ENCODE data around the gene TCP11L2. TPM values are rescaled to one million over a fixed set of nuclear protein-coding genes. Genes with fewer than 3 reads are reported as not detected.
"Not testable (repeated sequence)": the region's sequence is repeated elsewhere in the genome, so short reads cannot be mapped to it uniquely, and the experiment has no call there.

The TCP11L2 gene
- total RNA-seq, 3 donors from 2014 or later (not counting 1 experiment from before 2014, with no cell fraction given): 68.8 to 97.7 (median 71.1) TPM

GRCh38 chr12:106310687-106311086, 8.2 kb downstream of the TCP11L2 start:
- no peak overlapping the region for H3K27ac ChIP-seq (ENCODE audit: low read length)

GRCh38 chr12:106311139-106311538, 8.6 kb downstream of the TCP11L2 start:
- peaks cover 9% of the 10 kb centered on the region for H3K36me3 Mint-ChIP-seq

More at GRCh38 chr12:106310687-106311086, 8.2 kb downstream of the TCP11L2 start:
- intact Hi-C loops (cut with micrococcal nuclease): no loop called here
- no peaks in the 10 kb centered on the region for H3K9me3 ChIP-seq (ENCODE audit: control insufficient read depth, insufficient read depth, low read length)
- peak overlapping the region; percentile 45 to 69 for H3K27ac Mint-ChIP-seq
- TF ChIP-seq CTCF (IDR thresholded peaks at IDR 0.05): no peak
- peak in 1 of 3 donors; percentile 14 for ATAC-seq
- no peak for DNase-seq
- no peaks in the 10 kb centered on the region for H3K9me3 Mint-ChIP-seq
- peaks cover 8% of the 10 kb centered on the region for H3K36me3 Mint-ChIP-seq
- H3K4me1 ChIP-seq (ENCODE audit: control insufficient read depth, insufficient read depth, low read length): peaks cover 7% of the 10 kb centered on the region
- peaks cover 18% of the 10 kb centered on the region for H3K36me3 ChIP-seq (ENCODE audit: control insufficient read depth, insufficient read depth, low read length)
- no peaks in the 10 kb centered on the region for H3K27me3 ChIP-seq (ENCODE audit: control insufficient read depth, insufficient read depth, low read length)
- no peak overlapping the region for H3K4me3 ChIP-seq (ENCODE audit: low read length)
- WGBS (ENCODE audit: insufficient coverage): 86% methylated on average over 5 of the region's 5 CpGs
- H3K27me3 Mint-ChIP-seq (ENCODE audit: low read depth in 2 of 2): no peaks in the 10 kb centered on the region
- H3K4me1 Mint-ChIP-seq: peaks cover 38 to 49% of the 10 kb centered on the region in 2 donors
- H3K4me3 Mint-ChIP-seq: no peak overlapping the region

GRCh38 chr12:106313413-106313812, 10.9 kb downstream of the TCP11L2 start:
- H3K36me3 Mint-ChIP-seq; H3K4me3 ChIP-seq (ENCODE audit: low read length); H3K27ac Mint-ChIP-seq; intact Hi-C loops (cut with micrococcal nuclease); H3K4me3 Mint-ChIP-seq; ATAC-seq; H3K9me3 Mint-ChIP-seq; H3K27ac ChIP-seq (ENCODE audit: low read length); H3K4me1 ChIP-seq (ENCODE audit: control insufficient read depth, insufficient read depth, low read length); H3K27me3 ChIP-seq (ENCODE audit: control insufficient read depth, insufficient read depth, low read length); H3K9me3 ChIP-seq (ENCODE audit: control insufficient read depth, insufficient read depth, low read length); DNase-seq; H3K27me3 Mint-ChIP-seq (ENCODE audit: low read depth in 2 of 2): not testable (repeated sequence)
- H3K4me1 Mint-ChIP-seq: peaks cover 27 to 38% of the 10 kb centered on the region in 2 donors
- WGBS (ENCODE audit: insufficient coverage): 100% methylated on average over 3 of the region's 4 CpGs
- H3K36me3 ChIP-seq (ENCODE audit: control insufficient read depth, insufficient read depth, low read length): peaks cover 39% of the 10 kb centered on the region

More at GRCh38 chr12:106311139-106311538, 8.6 kb downstream of the TCP11L2 start:
- Histone ChIP-seq H3K4me3 (ENCODE audit: low read length) (no peak overlapping the region), H3K36me3 (ENCODE audit: control insufficient read depth, insufficient read depth, low read length) (peaks cover 23% of the 10 kb centered on the region), H3K27ac (ENCODE audit: low read length) (no peak overlapping the region), H3K27me3 (ENCODE audit: control insufficient read depth, insufficient read depth, low read length) (no peaks in the 10 kb centered on the region), H3K9me3 (ENCODE audit: control insufficient read depth, insufficient read depth, low read length) (no peaks in the 10 kb centered on the region), H3K4me1 (ENCODE audit: control insufficient read depth, insufficient read depth, low read length) (peaks cover 7% of the 10 kb centered on the region)
- peaks cover 34 to 46% of the 10 kb centered on the region in 2 donors for H3K4me1 Mint-ChIP-seq
- ATAC-seq: no peak
- no peak for DNase-seq
- peak overlapping the region; percentile 39 to 69 for H3K27ac Mint-ChIP-seq
- no peak for TF ChIP-seq CTCF (IDR thresholded peaks at IDR 0.05)
- no peaks in the 10 kb centered on the region for H3K27me3 Mint-ChIP-seq (ENCODE audit: low read depth in 2 of 2)
- 57% methylated on average over 8 of the region's 8 CpGs for WGBS (ENCODE audit: insufficient coverage)
- no peaks in the 10 kb centered on the region for H3K9me3 Mint-ChIP-seq
- intact Hi-C loops (cut with micrococcal nuclease): no loop called here
- H3K4me3 Mint-ChIP-seq: no peak overlapping the region

- no peak for DNase-seq
- no peak for ATAC-seq
- Histone ChIP-seq H3K27ac (ENCODE audit: low read length) (no peak overlapping the region), H3K4me1 (ENCODE audit: control insufficient read depth, insufficient read depth, low read length) (peaks cover 4% of the 10 kb centered on the region), H3K9me3 (ENCODE audit: control insufficient read depth, insufficient read depth, low read length) (no peaks in the 10 kb centered on the region), H3K4me3 (ENCODE audit: low read length) (no peak overlapping the region), H3K36me3 (ENCODE audit: control insufficient read depth, insufficient read depth, low read length) (peaks cover 55% of the 10 kb centered on the region), H3K27me3 (ENCODE audit: control insufficient read depth, insufficient read depth, low read length) (no peaks in the 10 kb centered on the region)
- TF ChIP-seq CTCF (IDR thresholded peaks at IDR 0.05): no peak
- H3K36me3 Mint-ChIP-seq: peaks cover 9% of the 10 kb centered on the region
- no peaks in the 10 kb centered on the region for H3K27me3 Mint-ChIP-seq (ENCODE audit: low read depth in 2 of 2)
- H3K9me3 Mint-ChIP-seq: no peaks in the 10 kb centered on the region
- H3K27ac Mint-ChIP-seq: no peak overlapping the region
- H3K4me1 Mint-ChIP-seq: peaks cover 8 to 22% of the 10 kb centered on the region in 2 donors
- 97% methylated on average over 4 of the region's 4 CpGs for WGBS (ENCODE audit: insufficient coverage)
- H3K4me3 Mint-ChIP-seq: no peak overlapping the region
- intact Hi-C loops (cut with micrococcal nuclease): no loop called here
These were observed 13.0 kb downstream of the TCP11L2 start for GRCh38 chr12:106315523-106315922.
